GM12875 (cell line): ENCODE data around the gene ITGB7.

Experiments used
- H3K4me3 ChIP-seq: one replicate; pipeline ENCODE4 v1.5.1; 2011; ENCODE audit warnings: low read depth, low read length, control low read depth
- TF ChIP-seq, protein P1 (sequence below): IDR thresholded peaks from 2 replicates; pipeline ENCODE4 v1.5.1; 2011; ENCODE audit warnings: low read depth, mild to moderate bottlenecking, control low read depth, inconsistent platforms, low read length, moderate library complexity, borderline replicate concordance; ENCODE audit not compliant: insufficient read depth

ITGB7 gene

DNA sequence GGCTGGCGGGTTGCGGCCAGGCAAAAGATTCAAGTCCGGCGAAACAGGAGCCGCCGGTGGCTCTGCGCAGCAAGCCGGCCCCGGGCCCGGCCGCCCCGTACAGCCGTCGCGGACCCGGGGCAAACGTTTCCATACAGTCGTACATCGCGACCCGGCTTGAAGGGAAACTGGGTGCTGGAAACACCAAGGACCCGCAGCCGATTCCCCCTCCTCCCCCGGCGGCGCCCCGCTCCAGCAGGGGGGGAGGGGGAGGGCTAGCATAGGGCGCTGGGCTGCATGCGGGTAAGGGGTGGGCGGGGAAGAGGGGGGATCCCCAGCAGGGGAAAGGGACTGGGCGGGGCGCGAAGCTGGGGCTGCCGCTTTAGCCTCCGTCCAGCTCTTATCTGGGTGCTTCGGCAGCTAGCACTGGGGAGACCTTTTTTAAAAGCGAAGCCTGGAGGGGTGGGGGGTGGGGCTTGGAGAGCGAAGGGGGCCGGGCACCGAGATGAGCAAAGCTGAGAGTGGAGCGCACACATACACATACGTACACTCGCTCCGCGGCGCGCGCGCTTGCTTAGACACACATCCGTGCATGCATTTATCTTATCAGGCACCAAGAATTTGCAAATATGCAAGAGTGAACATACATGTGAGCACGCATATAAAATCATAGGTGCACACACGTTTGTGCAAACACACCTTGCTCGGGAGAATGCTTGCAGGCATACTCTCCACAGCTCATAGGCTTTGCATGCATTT is 13.1 kb upstream of the ITGB7 start:
- TF ChIP-seq, protein P1, sequence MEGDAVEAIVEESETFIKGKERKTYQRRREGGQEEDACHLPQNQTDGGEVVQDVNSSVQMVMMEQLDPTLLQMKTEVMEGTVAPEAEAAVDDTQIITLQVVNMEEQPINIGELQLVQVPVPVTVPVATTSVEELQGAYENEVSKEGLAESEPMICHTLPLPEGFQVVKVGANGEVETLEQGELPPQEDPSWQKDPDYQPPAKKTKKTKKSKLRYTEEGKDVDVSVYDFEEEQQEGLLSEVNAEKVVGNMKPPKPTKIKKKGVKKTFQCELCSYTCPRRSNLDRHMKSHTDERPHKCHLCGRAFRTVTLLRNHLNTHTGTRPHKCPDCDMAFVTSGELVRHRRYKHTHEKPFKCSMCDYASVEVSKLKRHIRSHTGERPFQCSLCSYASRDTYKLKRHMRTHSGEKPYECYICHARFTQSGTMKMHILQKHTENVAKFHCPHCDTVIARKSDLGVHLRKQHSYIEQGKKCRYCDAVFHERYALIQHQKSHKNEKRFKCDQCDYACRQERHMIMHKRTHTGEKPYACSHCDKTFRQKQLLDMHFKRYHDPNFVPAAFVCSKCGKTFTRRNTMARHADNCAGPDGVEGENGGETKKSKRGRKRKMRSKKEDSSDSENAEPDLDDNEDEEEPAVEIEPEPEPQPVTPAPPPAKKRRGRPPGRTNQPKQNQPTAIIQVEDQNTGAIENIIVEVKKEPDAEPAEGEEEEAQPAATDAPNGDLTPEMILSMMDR, result no peak
- peak overlapping the region; percentile 57 for H3K4me3 ChIP-seq

- TF ChIP-seq, protein P1, result no peak
- peak overlapping the region; percentile 57 for H3K4me3 ChIP-seq
Observed at GRCh38 chr12:53219292-53219955, 12.4 kb upstream of the ITGB7 start.

- TF ChIP-seq, protein P1, result no peak
- peak overlapping the region; percentile 57 for H3K4me3 ChIP-seq
Observed at GRCh38 chr12:53218551-53219291, 11.7 kb upstream of the ITGB7 start.

- H3K4me3 ChIP-seq, result no peak overlapping the region
- TF ChIP-seq, protein P1, result no peak
Observed at GRCh38 chr12:53217931-53218307, 10.9 kb upstream of the ITGB7 start.

DNA sequence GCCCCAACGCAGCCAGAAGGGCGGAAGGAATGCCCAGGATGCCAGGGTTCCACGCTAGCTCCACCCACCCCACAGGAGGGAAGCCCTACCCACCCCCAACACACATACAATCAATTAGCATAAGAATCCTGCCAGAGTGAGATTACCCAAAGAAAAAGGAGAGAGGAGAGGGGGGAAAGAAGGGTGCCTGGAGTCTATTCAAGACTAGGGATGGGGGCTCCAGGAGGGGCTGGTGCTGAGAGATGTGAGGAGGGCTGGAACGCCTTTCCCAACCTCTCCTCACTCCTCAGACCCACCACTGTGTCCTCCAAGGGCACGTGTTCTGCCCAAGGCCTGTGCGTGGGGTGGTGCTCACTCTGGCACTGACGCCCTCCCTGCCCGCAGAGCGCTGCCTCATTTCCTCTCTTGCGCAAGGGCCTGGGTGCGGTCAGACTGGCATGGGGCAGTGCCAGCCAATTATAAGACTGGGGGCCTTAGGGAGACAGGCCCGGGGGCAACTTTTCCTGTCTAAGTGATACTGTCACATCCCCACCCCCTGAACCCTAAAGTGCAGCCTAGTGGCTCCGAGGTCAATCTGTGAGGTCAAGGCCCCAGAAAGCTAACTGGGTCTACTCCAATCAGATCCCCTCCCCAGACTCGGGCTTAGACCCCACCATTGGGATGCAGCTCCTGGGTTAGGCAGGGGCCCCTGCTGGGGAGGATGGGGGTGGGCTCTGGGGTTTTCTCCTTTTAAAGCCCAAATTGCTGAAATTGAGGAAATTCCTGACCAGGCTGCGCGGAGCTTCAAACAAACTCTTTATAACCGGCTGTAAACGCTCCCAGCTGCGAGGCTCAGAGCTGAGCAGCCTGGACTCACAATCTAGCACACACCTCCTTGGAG is 10.2 kb upstream of the ITGB7 start:
- no peak overlapping the region for H3K4me3 ChIP-seq
- TF ChIP-seq, protein P1, result no peak

GRCh38 chr12:53215497-53215896 is 8.4 kb upstream of the ITGB7 start:
- TF ChIP-seq, protein P1, result no peak
- no peak overlapping the region for H3K4me3 ChIP-seq
